MV-4-11 (cell line): ENCODE results near the gene ACOXL.

Experiments
- DNase-seq: peaks from one replicate; lab custom pipeline; 2025; lab: John Stamatoyannopoulos, UW

Gene ACOXL

GRCh38 chr2:111015283-111015995 is 283.1 kb downstream of the ACOXL start:
- no peak for DNase-seq

GRCh38 chr2:111017034-111017622 is 284.8 kb downstream of the ACOXL start:
- peak; percentile 64 for DNase-seq

- no peak for DNase-seq
These were observed 285.5 kb downstream of the ACOXL start for GRCh38 chr2:111017909-111018308.

- DNase-seq, result no peak
These were observed 287.0 kb downstream of the ACOXL start for GRCh38 chr2:111019381-111019780.

GRCh38 chr2:111022633-111023032 is 290.3 kb downstream of the ACOXL start:
- DNase-seq, result peak; percentile 78

GRCh38 chr2:111024496-111024895 is 292.1 kb downstream of the ACOXL start:
- DNase-seq, result no peak

- DNase-seq, result no peak
These were observed 292.9 kb downstream of the ACOXL start for GRCh38 chr2:111025288-111025687.

- peak; percentile 31 for DNase-seq
These were observed 296.3 kb downstream of the ACOXL start for GRCh38 chr2:111028720-111029119.

GRCh38 chr2:111029181-111029927 is 297.0 kb downstream of the ACOXL start:
- DNase-seq, result peak; percentile 57

GRCh38 chr2:111030260-111030891 is 298.0 kb downstream of the ACOXL start:
- peak; percentile 51 for DNase-seq

- DNase-seq, result no peak
These were observed 298.6 kb downstream of the ACOXL start for GRCh38 chr2:111030945-111031344.

- DNase-seq, result no peak
These were observed 299.4 kb downstream of the ACOXL start for GRCh38 chr2:111031546-111032478.

GRCh38 chr2:111032721-111033429 is 300.5 kb downstream of the ACOXL start:
- no peak for DNase-seq

GRCh38 chr2:111034146-111034545 is 301.8 kb downstream of the ACOXL start:
- DNase-seq, result no peak

- no peak for DNase-seq
These were observed 302.2 kb downstream of the ACOXL start for GRCh38 chr2:111034606-111035005.

- no peak for DNase-seq
These were observed 303.6 kb downstream of the ACOXL start for GRCh38 chr2:111035830-111036441.

- DNase-seq, result peak; percentile 74
These were observed 304.8 kb downstream of the ACOXL start for GRCh38 chr2:111037128-111037527.

GRCh38 chr2:111039628-111040383 is 307.4 kb downstream of the ACOXL start:
- DNase-seq, result no peak

GRCh38 chr2:111041398-111042202 is 309.2 kb downstream of the ACOXL start:
- DNase-seq, result no peak
